HepG2 (cell line): Measurements from ENCODE around the gene NOL12. TPM values are rescaled to one million over a fixed set of nuclear protein-coding genes. Genes with fewer than 3 reads are reported as not detected.

ENCODE experiments used
- CCDC6 ChIP-seq: sonication (generic); formaldehyde crosslinking; IDR thresholded peaks from 2 replicates; pipeline ENCODE4 v1.8.1; 2022; ENCODE audit warnings: mild to moderate bottlenecking, missing genetic modification reagents, moderate library complexity
- DNMT1 ChIP-seq: sonication (generic); formaldehyde crosslinking; IDR thresholded peaks from 2 replicates; pipeline ENCODE4 v1.5.1; 2020; ENCODE audit warnings: mild to moderate bottlenecking, missing genetic modification reagents
- FLYWCH1 ChIP-seq: sonication (generic); formaldehyde crosslinking; IDR thresholded peaks from 2 replicates; pipeline ENCODE4 v1.8.1; 2023; ENCODE audit warnings: mild to moderate bottlenecking, missing genetic modification reagents
- GZF1 ChIP-seq: sonication (generic); formaldehyde crosslinking; IDR thresholded peaks from 2 replicates; pipeline ENCODE4 v1.5.1; 2020; ENCODE audit warnings: mild to moderate bottlenecking, missing genetic modification reagents
- HDAC2 ChIP-seq: sonication (generic); formaldehyde crosslinking; IDR thresholded peaks from 2 replicates; pipeline ENCODE4 v1.4.0; 2020; ENCODE audit warnings: missing genetic modification reagents
- KMT2A ChIP-seq: sonication (generic); formaldehyde crosslinking; IDR thresholded peaks from 2 replicates; pipeline ENCODE4 v1.4.0; 2020; ENCODE audit warnings: missing genetic modification reagents
- PRDM10 ChIP-seq: sonication (generic); formaldehyde crosslinking; IDR thresholded peaks from 2 replicates; pipeline ENCODE4 v1.4.0; 2020; ENCODE audit warnings: low read depth, missing genetic modification reagents
- RFXAP ChIP-seq: sonication (generic); formaldehyde crosslinking; IDR thresholded peaks from 2 replicates; pipeline ENCODE4 v1.4.0; 2020; ENCODE audit warnings: missing genetic modification reagents, borderline replicate concordance
- TERF1 ChIP-seq: sonication (generic); formaldehyde crosslinking; IDR thresholded peaks from 2 replicates; pipeline ENCODE4 v1.8.0; 2022; ENCODE audit warnings: mild to moderate bottlenecking, missing genetic modification reagents, moderate library complexity
- ZFYVE20 ChIP-seq: sonication (generic); formaldehyde crosslinking; IDR thresholded peaks from 2 replicates; pipeline ENCODE4 v1.8.0; 2023; ENCODE audit warnings: low read depth, mild to moderate bottlenecking, moderate library complexity, missing genetic modification reagents, borderline replicate concordance
- ZNF225 ChIP-seq: sonication (generic); formaldehyde crosslinking; IDR thresholded peaks from 2 replicates; pipeline ENCODE4 v1.4.0; 2020; ENCODE audit warnings: mild to moderate bottlenecking, missing genetic modification reagents
- ZNF292 ChIP-seq: sonication (generic); formaldehyde crosslinking; IDR thresholded peaks from 2 replicates; pipeline ENCODE4 v1.8.1; 2022; ENCODE audit warnings: mild to moderate bottlenecking, low read depth, missing genetic modification reagents, borderline replicate concordance
- ZNF317 ChIP-seq: sonication (generic); formaldehyde crosslinking; IDR thresholded peaks from 2 replicates; pipeline ENCODE4 v1.5.0; 2020; ENCODE audit warnings: mild to moderate bottlenecking, missing genetic modification reagents
- polyA plus RNA-seq, 8 experiments: library from polyadenylated mRNA; depleted of rRNA in 3 of 8; stranded (reverse) in 7 of 8; unstranded in 1 of 8; fragments of >200 nt; fragmentation: Illumina TruSeq in 4 of 8; extraction: Trizol in 4 of 8; gene quantifications; 2 replicates each; pipeline versions ENCODE4 v1.2.1 to v1.2.3, GENCODE V29; 2011 to 2016; ENCODE audit warnings: low read depth in 4 of 8, missing spikeins in 1 of 8, mixed read lengths in 1 of 8; ENCODE audit not compliant: insufficient read depth in 1 of 8
- total RNA-seq, 5 experiments: library from RNA; depleted of rRNA; stranded (reverse); fragments of >200 nt; fragmentation: Illumina TruSeq; extraction: Trizol; gene quantifications; 2 replicates each; pipeline ENCODE4 v1.2.3, GENCODE V29; 2016; ENCODE audit warnings: low read depth in 1 of 5

NOL12 gene
- total and polyA plus RNA-seq, 2 of the 13 experiments (the other 11 are each of a cell fraction or from before 2014, with no cell fraction given), result 14.3 to 31.4 TPM

GRCh38 chr22:37638391-37639069, 47.6 kb upstream of the NOL12 start (continued):
- TF ChIP-seq TERF1 (CRISPR knock-in tag), result no peak
- 0 out of 2 replicates have a peak, but pooled peaks have one; percentile 17 for TF ChIP-seq ZNF317 (CRISPR knock-in tag)
- no peak for TF ChIP-seq ZNF225 (CRISPR knock-in tag)
- no peak for TF ChIP-seq RFXAP (CRISPR knock-in tag)
- peak; percentile 65; the same call in 1 of the 2 replicates for TF ChIP-seq HDAC2 (CRISPR knock-in tag)
- TF ChIP-seq GZF1 (CRISPR knock-in tag), result no peak
- 0 out of 2 replicates have a peak, but pooled peaks have one; percentile 52 for TF ChIP-seq CCDC6 (CRISPR knock-in tag)
- no peak for TF ChIP-seq PRDM10
- TF ChIP-seq ZFYVE20, result no peak
- peak; percentile 59; the same call in 1 of the 2 replicates for TF ChIP-seq ZNF292 (CRISPR knock-in tag)
- no peak for TF ChIP-seq KMT2A (CRISPR knock-in tag)
- no peak for TF ChIP-seq DNMT1 (CRISPR knock-in tag)
- TF ChIP-seq FLYWCH1 (CRISPR knock-in tag), result no peak
